Measurements from ENCODE around the gene RANBP10.

The RANBP10 gene

GRCh38 chr16:67775273-67775672 is 31.1 kb downstream of the RANBP10 start:
- H3K27ac ChIP-seq (ENCODE audit: poor library complexity, severe bottlenecking): no peak overlapping the region
- peaks cover 14% of the 10 kb centered on the region for H3K4me1 ChIP-seq (ENCODE audit: insufficient read depth, poor library complexity, severe bottlenecking)
- ATAC-seq (ENCODE audit: low read depth): no peak
- H3K9me3 ChIP-seq (ENCODE audit: severe bottlenecking): peaks cover 2% of the 10 kb centered on the region
- peaks cover 8% of the 10 kb centered on the region; the same call in 1 of the 2 replicates for H3K36me3 ChIP-seq (ENCODE audit: low read depth)
- H3K27me3 ChIP-seq (ENCODE audit: insufficient read depth, poor library complexity, severe bottlenecking): no peaks in the 10 kb centered on the region
- H3K4me3 ChIP-seq (ENCODE audit: severe bottlenecking): no peak overlapping the region
- no peak for TF ChIP-seq CTCF (IDR thresholded peaks at IDR 0.05; ENCODE audit: poor library complexity, severe bottlenecking)
- DNase-seq (ENCODE audit: low spot score): no peak

- Histone ChIP-seq H3K4me1 (ENCODE audit: insufficient read depth, poor library complexity, severe bottlenecking) (peaks cover 8% of the 10 kb centered on the region), H3K27ac (ENCODE audit: poor library complexity, severe bottlenecking) (no peak overlapping the region), H3K4me3 (ENCODE audit: severe bottlenecking) (no peak overlapping the region), H3K9me3 (ENCODE audit: severe bottlenecking) (peaks cover 2% of the 10 kb centered on the region), H3K27me3 (ENCODE audit: insufficient read depth, poor library complexity, severe bottlenecking) (no peaks in the 10 kb centered on the region), H3K36me3 (ENCODE audit: low read depth) (peaks cover 11% of the 10 kb centered on the region; the same call in 1 of the 2 replicates)
- TF ChIP-seq CTCF (IDR thresholded peaks at IDR 0.05; ENCODE audit: poor library complexity, severe bottlenecking): no peak
- no peak for DNase-seq (ENCODE audit: low spot score)
- no peak for ATAC-seq (ENCODE audit: low read depth)
These were observed 31.9 kb downstream of the RANBP10 start for GRCh38 chr16:67774457-67774853.

GRCh38 chr16:67773569-67774456 is 32.5 kb downstream of the RANBP10 start:
- H3K27me3 ChIP-seq (ENCODE audit: insufficient read depth, poor library complexity, severe bottlenecking): no peaks in the 10 kb centered on the region
- H3K9me3 ChIP-seq (ENCODE audit: severe bottlenecking): peaks cover 2% of the 10 kb centered on the region
- TF ChIP-seq CTCF (IDR thresholded peaks at IDR 0.05; ENCODE audit: poor library complexity, severe bottlenecking): no peak
- peaks cover 11% of the 10 kb centered on the region; the same call in 1 of the 2 replicates for H3K36me3 ChIP-seq (ENCODE audit: low read depth)
- no peak overlapping the region for H3K27ac ChIP-seq (ENCODE audit: poor library complexity, severe bottlenecking)
- DNase-seq (ENCODE audit: low spot score): no peak
- no peak for ATAC-seq (ENCODE audit: low read depth)
- no peak overlapping the region for H3K4me3 ChIP-seq (ENCODE audit: severe bottlenecking)
- peaks cover 6% of the 10 kb centered on the region for H3K4me1 ChIP-seq (ENCODE audit: insufficient read depth, poor library complexity, severe bottlenecking)

GRCh38 chr16:67773099-67773498 is 33.3 kb downstream of the RANBP10 start:
- peaks cover 13% of the 10 kb centered on the region for H3K4me1 ChIP-seq (ENCODE audit: insufficient read depth, poor library complexity, severe bottlenecking)
- peaks cover 11% of the 10 kb centered on the region; the same call in 1 of the 2 replicates for H3K36me3 ChIP-seq (ENCODE audit: low read depth)
- no peak overlapping the region for H3K4me3 ChIP-seq (ENCODE audit: severe bottlenecking)
- ATAC-seq (ENCODE audit: low read depth) (no peak), DNase-seq (ENCODE audit: low spot score) (no peak)
- no peaks in the 10 kb centered on the region for H3K27me3 ChIP-seq (ENCODE audit: insufficient read depth, poor library complexity, severe bottlenecking)
- TF ChIP-seq CTCF (IDR thresholded peaks at IDR 0.05; ENCODE audit: poor library complexity, severe bottlenecking): no peak
- H3K27ac ChIP-seq (ENCODE audit: poor library complexity, severe bottlenecking): no peak overlapping the region
- H3K9me3 ChIP-seq (ENCODE audit: severe bottlenecking): peaks cover 2% of the 10 kb centered on the region
